HG03342 (cell line): ENCODE measurements around the gene ITFG2.
"Not testable (repeated sequence)": the region's sequence is repeated elsewhere in the genome, so short reads cannot be mapped to it uniquely, and the experiment has no call there.

Experiments
- ATAC-seq: cut with Tn5 transposase; IDR thresholded peaks from one replicate; pipeline ENCODE4 v1.9.1; 2021; ENCODE audit warnings: mild to moderate bottlenecking, moderate library complexity; ENCODE audit not compliant: unreplicated experiment

Gene ITFG2

DNA sequence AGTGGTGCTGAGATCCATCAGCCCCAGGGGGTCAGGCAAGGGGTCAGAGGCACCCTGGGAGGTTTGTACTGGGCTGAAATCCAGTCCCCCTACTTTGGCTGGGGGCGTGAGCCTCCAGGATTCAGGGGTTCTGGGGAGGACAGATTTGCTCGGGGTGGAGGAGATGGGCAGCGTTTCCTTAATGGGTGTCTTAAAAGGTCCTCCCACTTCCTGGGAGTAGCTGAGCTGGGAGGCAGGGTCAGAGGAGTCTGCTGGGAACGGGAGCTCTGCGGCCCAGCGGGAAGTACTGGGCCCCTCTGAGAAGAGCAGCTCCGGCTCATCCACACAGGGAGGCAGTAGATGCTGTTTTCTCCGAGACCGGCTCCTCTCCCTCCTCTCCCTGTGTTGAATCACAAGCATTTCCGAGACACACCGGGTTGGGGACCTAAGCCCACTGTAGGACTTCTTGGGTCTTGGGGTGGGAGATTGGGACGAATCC is 46.5 kb downstream of the ITFG2 start:
- no peak for ATAC-seq

DNA sequence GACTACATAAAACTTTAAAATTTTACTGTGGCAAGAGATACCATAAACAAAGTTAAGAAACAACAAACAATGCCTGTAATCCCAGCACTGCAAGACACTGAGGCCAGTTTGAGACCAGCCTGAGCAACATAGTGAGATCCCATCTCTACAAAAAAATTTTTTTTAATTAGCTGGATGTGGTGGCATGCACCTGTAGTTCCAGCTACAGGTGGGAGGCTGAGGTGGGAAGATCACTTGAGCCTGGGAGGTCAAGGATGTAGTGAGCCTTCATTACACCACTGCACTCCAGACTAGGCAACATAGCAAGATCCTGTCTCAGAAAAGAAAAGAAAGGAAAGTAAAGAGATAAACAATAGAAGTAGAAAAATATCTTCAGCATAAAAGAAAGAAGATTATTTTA is 47.7 kb downstream of the ITFG2 start:
- ATAC-seq: no peak

DNA sequence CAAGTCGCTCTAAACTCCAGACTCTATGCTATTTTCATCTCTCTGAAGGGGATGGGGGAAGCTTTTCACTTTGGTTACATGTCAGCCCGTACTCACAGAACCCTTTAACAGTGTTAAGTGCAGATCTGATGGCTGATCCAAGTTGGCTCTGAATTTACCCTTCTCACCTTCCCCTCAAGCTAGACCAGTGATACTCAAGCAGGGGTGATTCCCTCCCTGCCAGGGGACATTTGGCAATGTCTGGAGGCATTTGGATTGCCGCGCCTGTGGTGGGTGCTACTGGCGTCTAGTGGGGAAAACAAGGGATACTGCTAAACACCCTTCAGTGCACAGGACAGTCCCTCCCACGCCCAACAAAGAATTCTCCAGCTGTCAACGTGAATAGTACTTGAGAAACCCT is 50.4 kb downstream of the ITFG2 start:
- ATAC-seq: no peak

DNA sequence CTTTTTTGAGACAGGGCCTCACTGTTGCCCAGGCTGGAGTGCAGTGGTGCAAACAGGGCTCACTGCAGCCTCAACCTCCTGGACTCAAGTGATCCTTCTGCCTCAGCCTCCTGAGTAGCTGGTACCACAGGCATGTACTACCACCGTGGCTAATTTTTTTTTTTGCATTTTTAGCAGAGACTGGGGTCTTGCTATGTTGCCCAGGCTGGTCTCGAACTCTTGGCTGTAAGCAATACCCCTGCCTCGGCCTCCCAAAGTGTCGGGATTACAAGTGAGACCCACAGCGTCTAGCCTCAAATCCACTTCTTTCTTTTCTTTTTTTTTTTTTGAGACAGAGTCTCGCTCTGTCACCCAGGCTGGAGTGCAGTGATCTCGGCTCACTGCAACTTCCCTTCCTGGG is 50.9 kb downstream of the ITFG2 start:
- ATAC-seq: not testable (repeated sequence)

DNA sequence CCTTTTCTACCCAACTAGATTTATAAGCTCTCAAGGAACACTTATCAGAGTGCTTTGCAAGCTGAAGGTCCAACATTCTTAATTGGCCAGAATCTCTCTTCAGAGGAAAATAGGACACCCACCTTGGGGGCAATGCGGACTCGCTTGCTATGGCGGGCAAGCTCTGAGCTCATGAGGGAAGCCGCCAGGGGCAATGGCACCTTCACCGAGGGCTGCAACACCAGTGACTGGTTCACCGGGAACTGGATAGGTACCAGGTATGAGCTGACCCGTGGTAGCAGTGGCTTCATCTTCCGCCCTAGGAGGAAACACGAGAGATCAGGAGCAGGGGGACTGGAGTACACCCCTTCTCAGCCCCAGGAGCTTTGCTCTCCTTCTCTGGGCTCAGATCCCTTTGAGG is 51.7 kb downstream of the ITFG2 start:
- ATAC-seq: no peak

DNA sequence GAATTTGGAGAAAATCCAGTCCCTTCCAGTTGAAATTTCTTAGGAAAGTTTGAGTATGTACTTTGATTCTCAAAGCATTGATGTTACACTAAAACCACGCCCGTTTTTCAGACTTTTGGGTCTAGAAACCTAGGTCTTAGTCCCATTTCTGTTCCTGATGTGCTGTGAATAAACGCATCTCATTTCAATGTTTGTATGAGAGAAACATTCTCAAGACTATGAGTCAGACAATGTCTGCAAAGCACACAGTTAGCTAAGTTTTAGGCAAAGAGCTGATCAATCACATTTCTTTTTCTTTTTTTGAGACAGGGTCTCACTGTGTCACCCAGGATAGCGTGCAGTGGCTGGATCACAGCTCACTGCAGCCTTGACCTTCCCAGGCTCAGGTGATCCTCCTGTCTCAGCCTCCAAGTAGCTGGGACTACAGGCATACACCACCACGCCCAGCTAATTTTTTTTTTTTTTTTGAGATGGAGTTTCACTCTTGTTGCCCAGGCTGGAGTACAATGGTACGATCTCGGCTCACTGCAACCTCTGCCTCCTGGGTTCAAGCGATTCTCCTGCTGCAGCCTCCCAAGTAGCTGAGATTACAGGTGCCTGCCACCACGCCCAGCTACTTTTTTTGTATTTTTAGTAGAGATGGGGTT is 56.6 kb downstream of the ITFG2 start:
- ATAC-seq: not testable (repeated sequence)
